Natural killer cell (primary cell): Measurements from ENCODE around the gene ISM1. TPM values are rescaled to one million over a fixed set of nuclear protein-coding genes. Genes with fewer than 3 reads are reported as not detected.

ENCODE experiments used
- ATAC-seq, 3 donors: fragments of 150-1000 bp in 2 of 3; fragments of 200-7000 bp in 1 of 3; cut with Tn5 transposase; 1 replicate in 1 of 3; 2 replicates in 2 of 3; pipeline ENCODE4 v1.10.0; 2021; ENCODE audit warnings: mild to moderate bottlenecking in 2 of 3, moderate library complexity in 2 of 3
- DNase-seq, 2 donors: peaks; one replicate each; pipeline versions ENCODE4 v3.0.0 to v3.0.0-alpha.2; 2013 to 2021; ENCODE audit warnings: mixed read lengths in 1 of 2
- H3K27ac ChIP-seq: one replicate; pipeline ENCODE4 v1.5.1; 2013; ENCODE audit warnings: mild to moderate bottlenecking, low read length
- H3K27me3 ChIP-seq: one replicate; pipeline ENCODE4 v1.6.1; 2013; ENCODE audit warnings: low read length; ENCODE audit not compliant: control insufficient read depth, insufficient read depth
- H3K36me3 ChIP-seq: one replicate; pipeline ENCODE4 v1.6.1; 2013; ENCODE audit warnings: low read length; ENCODE audit not compliant: control insufficient read depth, insufficient read depth
- H3K4me1 ChIP-seq: one replicate; pipeline ENCODE4 v1.6.1; 2013; ENCODE audit warnings: low read length; ENCODE audit not compliant: control insufficient read depth, insufficient read depth
- H3K4me3 ChIP-seq: one replicate; pipeline ENCODE4 v1.5.1; 2013; ENCODE audit warnings: low read length
- H3K9me3 ChIP-seq: one replicate; pipeline ENCODE4 v1.6.1; 2013; ENCODE audit warnings: low read length; ENCODE audit not compliant: control insufficient read depth, insufficient read depth
- H3K27ac Mint-ChIP-seq, 2 donors: one replicate each; pipeline ENCODE4 v1.8.0; 2022; ENCODE audit warnings: mild to moderate bottlenecking in 2 of 2, mixed read lengths in 2 of 2, moderate library complexity in 1 of 2
- H3K27me3 Mint-ChIP-seq, 2 donors: one replicate each; pipeline ENCODE4 v1.8.0; 2022; ENCODE audit warnings: low read depth in 2 of 2, mixed read lengths in 2 of 2
- H3K36me3 Mint-ChIP-seq: one replicate; pipeline ENCODE4 v1.8.0; 2022; ENCODE audit warnings: mixed read lengths
- H3K4me1 Mint-ChIP-seq, 2 donors: one replicate each; pipeline ENCODE4 v1.8.0; 2022; ENCODE audit warnings: mixed read lengths in 2 of 2
- H3K4me3 Mint-ChIP-seq: one replicate; pipeline ENCODE4 v1.8.0; 2022; ENCODE audit warnings: mild to moderate bottlenecking, moderate library complexity, mixed read lengths
- H3K9me3 Mint-ChIP-seq, 2 donors: one replicate each; pipeline ENCODE4 v1.8.0; 2022; ENCODE audit warnings: mixed read lengths in 2 of 2
- CTCF ChIP-seq: fragments of 200-600 bp; IDR thresholded peaks from one replicate; pipeline ENCODE4 v1.8.0; 2022; ENCODE audit warnings: antibody characterized with exemption
- WGBS: methylation state at CpG from one replicate; pipeline ENCODE4 v1.1.7; 2013; ENCODE audit warnings: missing lambda C conversion rate; ENCODE audit not compliant: insufficient coverage; 5-methylcytosine and 5-hydroxymethylcytosine counted together
- intact Hi-C: fragments of 100-400 bp; cut with micrococcal nuclease; formaldehyde crosslinking; loops from one replicate; pipeline ENCODE4 v1.14.2; 2022
- total RNA-seq, 4 donors: library from RNA; stranded (reverse); fragments of 120-200 nt in 1 of 4; gene quantifications; one replicate each; pipeline versions ENCODE4 v1.2.3 to v1.2.4, GENCODE V29; 2013 to 2022

Gene ISM1
- total RNA-seq, 3 donors from 2014 or later (not counting 1 experiment from before 2014, with no cell fraction given): 0.13 TPM; not detected in 2

DNA sequence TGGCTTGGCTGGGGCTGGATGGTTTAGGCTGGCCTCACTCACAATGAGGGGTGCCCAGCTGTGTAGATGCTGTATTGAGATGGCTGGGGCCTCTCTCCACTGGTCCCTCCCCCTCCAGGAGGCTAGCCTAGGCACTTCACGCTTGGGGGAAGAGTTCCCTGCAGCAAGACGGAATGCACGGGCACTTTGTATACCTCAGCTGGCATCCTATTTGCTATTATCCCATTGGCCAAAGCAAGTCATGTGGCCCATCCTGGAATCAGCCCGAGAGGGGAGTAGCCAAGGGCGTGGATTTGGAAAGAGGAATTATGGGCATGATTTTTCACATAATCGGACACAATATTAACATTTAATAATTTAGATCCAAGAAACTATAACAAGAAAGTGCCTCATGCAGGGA, 64.3 kb downstream of the ISM1 start:
- intact Hi-C loops: no loop called here
- 85% methylated on average over 4 of the region's 6 CpGs for WGBS
- Mint-ChIP-seq H3K4me1 (no peaks in the 10 kb centered on the region), H3K4me3 (no peak overlapping the region), H3K27ac (no peak overlapping the region), H3K9me3 (no peaks in the 10 kb centered on the region), H3K27me3 (peaks cover 0 to 4% of the 10 kb centered on the region in 2 donors), H3K36me3 (no peaks in the 10 kb centered on the region)
- ATAC-seq (no peak), DNase-seq (no peak)
- Histone ChIP-seq H3K27ac (no peak overlapping the region), H3K4me1 (no peaks in the 10 kb centered on the region), H3K27me3 (no peaks in the 10 kb centered on the region), H3K4me3 (no peak overlapping the region), H3K9me3 (no peaks in the 10 kb centered on the region), H3K36me3 (no peaks in the 10 kb centered on the region)
- no peak for TF ChIP-seq CTCF

- no peak overlapping the region for H3K4me3 Mint-ChIP-seq
- ATAC-seq (no peak), DNase-seq (no peak)
- H3K4me1 ChIP-seq: no peaks in the 10 kb centered on the region
- no peaks in the 10 kb centered on the region for H3K36me3 ChIP-seq
- intact Hi-C loops: no loop called here
- no peaks in the 10 kb centered on the region for H3K9me3 Mint-ChIP-seq
- H3K4me3 ChIP-seq: no peak overlapping the region
- H3K4me1 Mint-ChIP-seq: no peaks in the 10 kb centered on the region
- no peaks in the 10 kb centered on the region for H3K9me3 ChIP-seq
- no peaks in the 10 kb centered on the region for H3K36me3 Mint-ChIP-seq
- H3K27ac ChIP-seq: no peak overlapping the region
- H3K27me3 ChIP-seq: no peaks in the 10 kb centered on the region
- 88% methylated on average over 5 of the region's 5 CpGs for WGBS
- no peak for TF ChIP-seq CTCF
- peaks cover 2 to 3% of the 10 kb centered on the region in 2 donors for H3K27me3 Mint-ChIP-seq
- no peak overlapping the region for H3K27ac Mint-ChIP-seq
Observed at GRCh38 chr20:13286052-13286451, 65.0 kb downstream of the ISM1 start.

GRCh38 chr20:13286607-13287006, 65.5 kb downstream of the ISM1 start:
- no peaks in the 10 kb centered on the region for H3K36me3 Mint-ChIP-seq

More at GRCh38 chr20:13286607-13287006, 65.5 kb downstream of the ISM1 start:
- Mint-ChIP-seq H3K4me3 (no peak overlapping the region), H3K27me3 (peaks cover 0 to 7% of the 10 kb centered on the region in 2 donors), H3K27ac (no peak overlapping the region), H3K9me3 (no peaks in the 10 kb centered on the region), H3K4me1 (no peaks in the 10 kb centered on the region)
- Histone ChIP-seq H3K4me1 (no peaks in the 10 kb centered on the region), H3K27me3 (no peaks in the 10 kb centered on the region), H3K4me3 (no peak overlapping the region), H3K9me3 (no peaks in the 10 kb centered on the region), H3K27ac (no peak overlapping the region), H3K36me3 (no peaks in the 10 kb centered on the region)
- no peak for DNase-seq
- intact Hi-C loops: no loop called here
- TF ChIP-seq CTCF: no peak
- no peak for ATAC-seq
- 92% methylated on average over 7 of the region's 7 CpGs for WGBS
